H1 (cell line): ENCODE data around the gene TSHZ2. TPM values are rescaled to one million over a fixed set of nuclear protein-coding genes. Genes with fewer than 3 reads are reported as not detected.

Experiments
- CTCF ChIA-PET: fragments of 300-600 bp; sonication (Branson Sonifier 250); formaldehyde crosslinking; loops from one replicate; lab custom pipeline; 2021; ENCODE audit not compliant: partially characterized antibody; lab: Charles Lee
- POLR2A ChIA-PET: fragments of 300-600 bp; sonication (Branson Sonifier 250); formaldehyde crosslinking; loops from one replicate; lab custom pipeline; 2021; ENCODE audit warnings: inconsistent platforms; ENCODE audit not compliant: partially characterized antibody; lab: Charles Lee
- DNase-seq, 2 experiments: peaks; one replicate each; pipeline versions ENCODE4 v3.0.0 to v3.0.0-alpha.2; 2010 to 2022; ENCODE audit warnings: low spot score in 2 of 2, low read depth in 1 of 2, mixed read lengths in 1 of 2
- FAIRE-seq: peaks from 2 replicates; lab custom pipeline; 2011; peaks lifted over from hg19 to GRCh38; lab: Jason Lieb, UNC
- H2AFZ ChIP-seq: 2 replicates; pipeline ENCODE4 v1.8.1; 2012; ENCODE audit warnings: low read length, inconsistent platforms
- H2AK5ac ChIP-seq: 2 replicates; pipeline ENCODE4 v1.6.1; 2013; ENCODE audit warnings: low read depth, low read length
- H2BK120ac ChIP-seq: replicated peaks from 2 replicates; pipeline ENCODE3; 2013; ENCODE audit warnings: low read depth, low read length, inconsistent platforms
- H2BK12ac ChIP-seq: 2 replicates; pipeline ENCODE4 v1.6.1; 2013; ENCODE audit warnings: low read depth, low read length
- H2BK15ac ChIP-seq: 2 replicates; pipeline ENCODE4 v1.6.1; 2013; ENCODE audit warnings: low read length
- H2BK20ac ChIP-seq: 2 replicates; pipeline ENCODE4 v1.6.1; 2013; ENCODE audit warnings: low read length
- H2BK5ac ChIP-seq: 2 replicates; pipeline ENCODE4 v1.6.1; 2013; ENCODE audit warnings: low read depth, low read length
- H3K14ac ChIP-seq: 2 replicates; pipeline ENCODE4 v1.6.1; 2013; ENCODE audit warnings: inconsistent platforms; ENCODE audit not compliant: insufficient read length
- H3K18ac ChIP-seq: 2 replicates; pipeline ENCODE4 v1.6.1; 2013; ENCODE audit warnings: low read length; ENCODE audit errors: extremely low read depth
- H3K23ac ChIP-seq: 2 replicates; pipeline ENCODE4 v1.6.1; 2013; ENCODE audit warnings: inconsistent platforms; ENCODE audit not compliant: insufficient read length
- H3K23me2 ChIP-seq: 2 replicates; pipeline ENCODE4 v1.6.1; 2013; ENCODE audit warnings: low read depth, low read length
- H3K27ac ChIP-seq: 2 replicates; pipeline ENCODE4 v1.6.1; 2011; ENCODE audit warnings: low read depth, low read length, inconsistent platforms
- H3K27me3 ChIP-seq, 4 experiments: replicated peaks in 1 of 4; 1 replicate in 1 of 4; 2 replicates in 3 of 4; pipeline versions ENCODE4 v1.6.1 to v1.8.1; 2011 to 2013; ENCODE audit warnings: low read length in 3 of 4, mild to moderate bottlenecking in 3 of 4, inconsistent platforms in 2 of 4, mixed read lengths in 2 of 4, moderate library complexity in 1 of 4; ENCODE audit not compliant: control insufficient read depth in 3 of 4, insufficient read depth in 3 of 4; ENCODE audit errors: extremely low read depth in 1 of 4
- H3K36me3 ChIP-seq, 4 experiments: 2 replicates each; pipeline versions ENCODE4 v1.6.1 to v1.8.1; 2011 to 2013; ENCODE audit warnings: mild to moderate bottlenecking in 4 of 4, low read length in 3 of 4, moderate library complexity in 2 of 4, control low read depth in 1 of 4, inconsistent platforms in 1 of 4; ENCODE audit not compliant: insufficient read depth in 4 of 4, control insufficient read depth in 2 of 4
- H3K4ac ChIP-seq: replicated peaks from 2 replicates; pipeline ENCODE3; 2013; ENCODE audit warnings: low read length, low read depth, mixed read lengths, inconsistent platforms; ENCODE audit not compliant: insufficient read length
- H3K4me1 ChIP-seq, 4 experiments: replicated peaks in 1 of 4; 1 replicate in 1 of 4; 2 replicates in 3 of 4; pipeline versions ENCODE4 v1.6.1 to v1.8.1; 2011 to 2013; ENCODE audit warnings: low read length in 3 of 4, inconsistent platforms in 2 of 4, mixed read lengths in 1 of 4; ENCODE audit not compliant: insufficient read depth in 4 of 4, control insufficient read depth in 3 of 4
- H3K4me2 ChIP-seq, 2 experiments: 2 replicates each; pipeline versions ENCODE4 v1.6.1 to v1.8.1; 2011 to 2013; ENCODE audit warnings: low read depth in 2 of 2, low read length in 2 of 2, control low read depth in 1 of 2, inconsistent platforms in 1 of 2, mild to moderate bottlenecking in 1 of 2; ENCODE audit not compliant: insufficient read depth in 1 of 2
- H3K4me3 ChIP-seq, 4 experiments: fragments of 200-600, 300-600 bp in 1 of 4; sonication (generic), shearing (Covaris generic), sonication (Bioruptor Twin) in 1 of 4; 2 replicates each; pipeline versions ENCODE4 v1.5.1 to v1.8.1; 2011 to 2016; ENCODE audit warnings: low read length in 4 of 4, low read depth in 3 of 4, control low read depth in 2 of 4, inconsistent platforms in 2 of 4, mild to moderate bottlenecking in 2 of 4, mixed read lengths in 1 of 4, moderate library complexity in 1 of 4; ENCODE audit not compliant: insufficient read depth in 2 of 4; ENCODE audit errors: extremely low read depth in 1 of 4
- H3K56ac ChIP-seq: replicated peaks from 2 replicates; pipeline ENCODE3; 2013; ENCODE audit warnings: low read depth, mild to moderate bottlenecking, mixed read lengths, low read length, inconsistent platforms; ENCODE audit not compliant: insufficient read length
- H3K79me1 ChIP-seq: 2 replicates; pipeline ENCODE4 v1.6.1; 2013; ENCODE audit warnings: low read depth, low read length, control low read depth
- H3K79me2 ChIP-seq, 2 experiments: 2 replicates each; pipeline versions ENCODE4 v1.6.1 to v1.8.1; 2012 to 2013; ENCODE audit warnings: low read length in 2 of 2, mild to moderate bottlenecking in 2 of 2, inconsistent platforms in 1 of 2; ENCODE audit not compliant: insufficient read depth in 2 of 2, control insufficient read depth in 1 of 2
- H3K9ac ChIP-seq, 4 experiments: replicated peaks in 1 of 4; 1 replicate in 1 of 4; 2 replicates in 3 of 4; pipeline versions ENCODE4 v1.6.1 to v1.8.1; 2011 to 2013; ENCODE audit warnings: low read depth in 3 of 4, low read length in 3 of 4, control low read depth in 2 of 4, mild to moderate bottlenecking in 2 of 4, moderate library complexity in 2 of 4, inconsistent platforms in 1 of 4; ENCODE audit errors: extremely low read depth in 1 of 4
- H3K9me3 ChIP-seq, 2 experiments: 2 replicates each; pipeline versions ENCODE4 v1.6.1 to v1.8.1; 2012 to 2013; ENCODE audit warnings: mild to moderate bottlenecking in 2 of 2, moderate library complexity in 2 of 2, control low read depth in 1 of 2, inconsistent platforms in 1 of 2, low read depth in 1 of 2, low read length in 1 of 2, mixed read lengths in 1 of 2; ENCODE audit not compliant: insufficient read depth in 2 of 2
- H4K20me1 ChIP-seq, 2 experiments: replicated peaks in 1 of 2; 2 replicates each; pipeline versions ENCODE3 to v1.8.1; 2011 to 2013; ENCODE audit warnings: inconsistent platforms in 2 of 2, low read length in 2 of 2, mild to moderate bottlenecking in 1 of 2; ENCODE audit not compliant: insufficient read depth in 2 of 2, control insufficient read depth in 1 of 2
- H4K5ac ChIP-seq: 2 replicates; pipeline ENCODE4 v1.6.1; 2013; ENCODE audit warnings: low read length, low read depth, mixed read lengths, inconsistent platforms; ENCODE audit not compliant: insufficient read length
- H4K8ac ChIP-seq: 2 replicates; pipeline ENCODE4 v1.8.0; 2013; ENCODE audit warnings: mild to moderate bottlenecking, moderate library complexity, low read length, inconsistent platforms; ENCODE audit not compliant: insufficient read depth; ENCODE audit errors: extremely low read depth
- H4K91ac ChIP-seq: replicated peaks from 2 replicates; pipeline ENCODE3; 2013; ENCODE audit warnings: low read length, mixed read lengths, inconsistent platforms; ENCODE audit not compliant: insufficient read length
- WGBS, 2 experiments: shearing (Covaris generic) in 1 of 2; methylation state at CpG; one replicate each; pipeline versions ENCODE4 v1.1.6 to v1.1.7; 2013 to 2015; ENCODE audit warnings: low lambda C conversion rate in 2 of 2, mixed read lengths in 2 of 2, inconsistent platforms in 1 of 2, low coverage in 1 of 2, missing lambda C conversion rate in 1 of 2; ENCODE audit not compliant: insufficient replicate concordance in 2 of 2, insufficient coverage in 1 of 2, insufficient read length in 1 of 2; ENCODE audit errors: extremely low coverage in 1 of 2, missing lambda C conversion rate in 1 of 2; 5-methylcytosine and 5-hydroxymethylcytosine counted together
- polyA plus RNA-seq, 7 experiments: library from polyadenylated mRNA; depleted of rRNA in 3 of 7; stranded (reverse) in 5 of 7; unstranded in 2 of 7; fragments of >200 nt in 5 of 7; fragments of 200-250 nt in 2 of 7; gene quantifications; 1 replicate in 5 of 7; 2 replicates in 1 of 7; 4 replicates in 1 of 7; pipeline versions ENCODE4 v1.2.1 to v1.2.3, GENCODE V29; 2011 to 2013; ENCODE audit warnings: missing spikeins in 2 of 7, mixed read lengths in 2 of 7
- total RNA-seq: library from RNA; stranded (reverse); fragmentation: NEBNext Ultra II Directional; extraction: Animal tissue kit (Norgen Biotek cat#: 25700); gene quantifications from 2 replicates; pipeline ENCODE4 v1.2.1, GENCODE V29; 2021

Gene TSHZ2
- total and polyA plus RNA-seq, 2 of the 8 experiments (the other 6 are each of a cell fraction or from before 2014, with no cell fraction given), result 0.14 to 0.30 TPM

GRCh38 chr20:52981051-52981450, 8.9 kb downstream of the TSHZ2 start:
- Histone ChIP-seq H3K9ac (no peak overlapping the region), H3K14ac (no peak overlapping the region), H3K4ac (no peak overlapping the region), H3K23me2 (no peaks in the 10 kb centered on the region), H2BK120ac (no peak overlapping the region), H3K56ac (no peak overlapping the region), H3K79me1 (no peaks in the 10 kb centered on the region), H3K4me2 (no peak overlapping the region), H3K79me2 (no peaks in the 10 kb centered on the region), H4K20me1 (no peaks in the 10 kb centered on the region), H3K27ac (no peak overlapping the region), H4K8ac (no peak overlapping the region), H3K36me3 (no peaks in the 10 kb centered on the region), H4K5ac (no peak overlapping the region), H2BK5ac (no peak overlapping the region), H3K18ac (no peak overlapping the region), H3K9me3 (no peaks in the 10 kb centered on the region), H3K4me3 (no peak overlapping the region), H2BK20ac (no peak overlapping the region), H3K23ac (no peak overlapping the region), H4K91ac (no peak overlapping the region), H2BK12ac (no peak overlapping the region), H3K27me3 (no peaks in the 10 kb centered on the region), H2AFZ (no peak overlapping the region), H2BK15ac (no peak overlapping the region), H2AK5ac (no peak overlapping the region), H3K4me1 (peaks cover 0 to 6% (median 0%) of the 10 kb centered on the region in 4 experiments; a peak in 2 of 7 replicates)
- CTCF ChIA-PET, result interaction anchor here (1.0 kb wide), 1 partner anchor 10 kb away, joined by 3 read pairs; no protein-coding TSS in a partner anchor
- POLR2A ChIA-PET, result no interaction called here
- 95% methylated on average over 8 of the region's 8 CpGs; no CpG with 5 or more reads in 1 of the 2 experiments for WGBS, 2 experiments
- DNase-seq, result no peak
- no peak for FAIRE-seq
